Measurements from ENCODE around the gene LRRC49.

Gene LRRC49

GRCh38 chr15:71054286-71054952 is 161.8 kb downstream of the LRRC49 start:
- no peak for DNase-seq

- peak; percentile 24 for DNase-seq
Observed at GRCh38 chr15:71055461-71055860, 162.8 kb downstream of the LRRC49 start.

GRCh38 chr15:71056111-71056510 is 163.5 kb downstream of the LRRC49 start:
- DNase-seq, result no peak

GRCh38 chr15:71057143-71057542 is 164.5 kb downstream of the LRRC49 start:
- DNase-seq, result no peak

GRCh38 chr15:71057581-71057980 is 165.0 kb downstream of the LRRC49 start:
- no peak for DNase-seq

GRCh38 chr15:71060983-71061382 is 168.4 kb downstream of the LRRC49 start:
- no peak for DNase-seq

GRCh38 chr15:71066983-71067382 is 174.4 kb downstream of the LRRC49 start:
- no peak for DNase-seq

- DNase-seq, result no peak
Observed at GRCh38 chr15:71069693-71070092, 177.1 kb downstream of the LRRC49 start.

GRCh38 chr15:71071529-71071928 is 178.9 kb downstream of the LRRC49 start:
- DNase-seq, result no peak

- DNase-seq, result no peak
Observed at GRCh38 chr15:71072423-71072822, 179.8 kb downstream of the LRRC49 start.

- no peak for DNase-seq
Observed at GRCh38 chr15:71078506-71079207, 186.0 kb downstream of the LRRC49 start.

- no peak for DNase-seq
Observed at GRCh38 chr15:71079208-71080044, 186.8 kb downstream of the LRRC49 start.

GRCh38 chr15:71080166-71080565 is 187.5 kb downstream of the LRRC49 start:
- DNase-seq, result no peak

- DNase-seq, result no peak
Observed at GRCh38 chr15:71080705-71081104, 188.1 kb downstream of the LRRC49 start.

- DNase-seq, result no peak
Observed at GRCh38 chr15:71082803-71083202, 190.2 kb downstream of the LRRC49 start.

- no peak for DNase-seq
Observed at GRCh38 chr15:71083349-71083748, 190.7 kb downstream of the LRRC49 start.

- DNase-seq, result no peak
Observed at GRCh38 chr15:71084264-71084663, 191.6 kb downstream of the LRRC49 start.

GRCh38 chr15:71085809-71086208 is 193.2 kb downstream of the LRRC49 start:
- DNase-seq, result no peak

GRCh38 chr15:71088155-71088554 is 195.5 kb downstream of the LRRC49 start:
- DNase-seq, result no peak

- DNase-seq, result no peak
Observed at GRCh38 chr15:71088683-71089082, 196.1 kb downstream of the LRRC49 start.

- no peak for DNase-seq
Observed at GRCh38 chr15:71089801-71090200, 197.2 kb downstream of the LRRC49 start.

GRCh38 chr15:71091601-71092000 is 199.0 kb downstream of the LRRC49 start:
- DNase-seq, result no peak

- no peak for DNase-seq
Observed at GRCh38 chr15:71092056-71092600, 199.5 kb downstream of the LRRC49 start.

Data from OCI-M1 (cell line).